ENCODE measurements around the gene MACROD2. TPM values are rescaled to one million over a fixed set of nuclear protein-coding genes. Genes with fewer than 3 reads are reported as not detected.
"Not testable (repeated sequence)": the region's sequence is repeated elsewhere in the genome, so short reads cannot be mapped to it uniquely, and the experiment has no call there.

The MACROD2 gene
- total and polyA plus RNA-seq, 11 donors, result 0.54 to 5.4 (median 2.4) TPM

DNA sequence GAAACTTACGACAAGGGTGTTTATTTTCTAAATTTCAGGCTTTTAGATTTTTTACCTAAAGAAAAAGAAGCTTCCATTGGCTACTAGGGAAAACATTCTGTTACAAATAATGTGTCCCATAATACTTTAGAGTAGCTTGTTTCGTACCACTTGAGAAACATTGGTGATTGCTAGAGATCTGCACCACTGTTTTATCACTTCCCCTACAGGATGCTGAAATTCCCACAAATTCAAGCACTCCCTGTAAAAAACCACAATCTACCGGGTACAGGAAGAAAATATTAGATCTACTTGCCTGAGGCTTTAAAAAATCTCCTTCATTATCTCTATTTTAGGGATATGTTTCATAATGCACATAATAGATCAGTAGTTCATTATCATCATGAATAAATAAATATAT lies 34.8 kb upstream of the MACROD2 start:
- ATAC-seq (no peak), DNase-seq (no peak)
- TF ChIP-seq, protein P1, sequence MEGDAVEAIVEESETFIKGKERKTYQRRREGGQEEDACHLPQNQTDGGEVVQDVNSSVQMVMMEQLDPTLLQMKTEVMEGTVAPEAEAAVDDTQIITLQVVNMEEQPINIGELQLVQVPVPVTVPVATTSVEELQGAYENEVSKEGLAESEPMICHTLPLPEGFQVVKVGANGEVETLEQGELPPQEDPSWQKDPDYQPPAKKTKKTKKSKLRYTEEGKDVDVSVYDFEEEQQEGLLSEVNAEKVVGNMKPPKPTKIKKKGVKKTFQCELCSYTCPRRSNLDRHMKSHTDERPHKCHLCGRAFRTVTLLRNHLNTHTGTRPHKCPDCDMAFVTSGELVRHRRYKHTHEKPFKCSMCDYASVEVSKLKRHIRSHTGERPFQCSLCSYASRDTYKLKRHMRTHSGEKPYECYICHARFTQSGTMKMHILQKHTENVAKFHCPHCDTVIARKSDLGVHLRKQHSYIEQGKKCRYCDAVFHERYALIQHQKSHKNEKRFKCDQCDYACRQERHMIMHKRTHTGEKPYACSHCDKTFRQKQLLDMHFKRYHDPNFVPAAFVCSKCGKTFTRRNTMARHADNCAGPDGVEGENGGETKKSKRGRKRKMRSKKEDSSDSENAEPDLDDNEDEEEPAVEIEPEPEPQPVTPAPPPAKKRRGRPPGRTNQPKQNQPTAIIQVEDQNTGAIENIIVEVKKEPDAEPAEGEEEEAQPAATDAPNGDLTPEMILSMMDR (IDR thresholded peaks at IDR 0.05), result no peak
- no peak for TF ChIP-seq POLR2A (IDR thresholded peaks at IDR 0.05)
- Histone ChIP-seq H3K36me3 (no peaks in the 10 kb centered on the region), H3K9me3 (no peaks in the 10 kb centered on the region), H3K4me1 (no peaks in the 10 kb centered on the region), H3K4me3 (no peak overlapping the region), H3K27me3 (no peaks in the 10 kb centered on the region), H3K27ac (no peak overlapping the region)
- 60 to 71% (median 66%) methylated on average over 3 of the region's 3 CpGs for WGBS, 4 donors
- intact Hi-C loops (cut with DNase I), result no loop called here

DNA sequence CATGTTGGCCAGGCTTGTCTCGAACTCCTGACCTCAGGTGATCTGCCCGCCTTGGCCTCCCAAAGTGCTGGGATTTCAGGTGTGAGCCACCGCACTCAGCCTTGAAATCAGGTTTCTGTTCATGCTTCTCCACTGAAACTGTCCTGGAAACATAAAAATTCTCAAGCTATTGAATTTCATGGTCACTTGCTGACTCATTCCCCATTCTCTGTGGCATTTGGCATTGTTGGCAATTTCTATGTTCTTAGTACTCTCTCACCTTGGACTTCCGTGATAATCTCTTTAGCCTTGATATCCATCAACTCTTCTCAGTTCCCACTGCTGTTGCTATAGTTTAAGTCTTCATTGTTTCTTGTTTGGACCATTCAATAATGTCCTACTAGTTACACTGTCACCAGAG lies 11.1 kb upstream of the MACROD2 start:
- TF ChIP-seq, protein P1 (IDR thresholded peaks at IDR 0.05), result no peak
- TF ChIP-seq POLR2A (IDR thresholded peaks at IDR 0.05), result no peak
- no peaks in the 10 kb centered on the region for H3K36me3 ChIP-seq
- no peak overlapping the region for H3K27ac ChIP-seq
- peaks cover 0 to 3% (median 0%) of the 10 kb centered on the region in 12 donors for H3K9me3 ChIP-seq
- H3K27me3 ChIP-seq, result no peaks in the 10 kb centered on the region
- intact Hi-C loops (cut with DNase I), result no loop called here
- no peak overlapping the region for H3K4me3 ChIP-seq
- 58 to 79% (median 71%) methylated on average over 4 of the region's 4 CpGs for WGBS, 4 donors
- no peaks in the 10 kb centered on the region for H3K4me1 ChIP-seq
- ATAC-seq, result no peak
- DNase-seq, result no peak

DNA sequence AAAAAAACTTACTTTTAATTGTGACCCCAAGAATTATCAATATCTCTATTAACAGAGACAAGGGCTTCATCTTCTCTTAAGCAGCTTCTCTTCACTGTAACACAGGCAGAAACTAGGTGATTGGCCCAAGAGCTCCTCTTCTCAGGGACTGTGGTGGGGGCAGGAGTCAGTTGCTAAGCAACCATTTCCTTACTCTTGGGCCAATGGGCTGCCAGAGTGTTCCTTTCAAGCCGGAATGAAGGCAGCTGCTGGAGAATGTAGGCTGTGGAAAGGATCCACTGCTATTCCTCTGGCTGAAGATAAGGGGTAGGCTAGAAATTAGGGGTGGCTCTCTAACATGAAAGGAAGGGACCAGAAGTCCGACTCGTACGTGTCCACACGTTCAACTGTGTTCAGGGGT lies 4.9 kb upstream of the MACROD2 start, which contains the start of gene SEL1L2:
Gene SEL1L2, minus strand, starts transcription at position 150 of the 400 bp plus-strand sequence. Its CDS starts 80 bp downstream, at position 70.
- Histone ChIP-seq H3K36me3 (no peaks in the 10 kb centered on the region), H3K27ac (no peak within 1 kb of the TSS), H3K4me1 (peaks cover 0 to 6% (median 0%) of the 10 kb centered on the region in 12 donors), H3K4me3 (no peak within 1 kb of the TSS), H3K27me3 (peaks cover 0 to 5% (median 0%) of the 10 kb centered on the region in 9 donors), H3K9me3 (peaks cover 0 to 29% (median 10%) of the 10 kb centered on the region in 12 donors)
- WGBS, 4 donors, result 10 to 31% (median 27%) methylated on average over 5 of the region's 5 CpGs
- intact Hi-C loops (cut with DNase I), result no loop called here
- ATAC-seq (no peak), DNase-seq (no peak)
- TF ChIP-seq POLR2A (IDR thresholded peaks at IDR 0.05), result no peak
- TF ChIP-seq, protein P1 (IDR thresholded peaks at IDR 0.05), result no peak

DNA sequence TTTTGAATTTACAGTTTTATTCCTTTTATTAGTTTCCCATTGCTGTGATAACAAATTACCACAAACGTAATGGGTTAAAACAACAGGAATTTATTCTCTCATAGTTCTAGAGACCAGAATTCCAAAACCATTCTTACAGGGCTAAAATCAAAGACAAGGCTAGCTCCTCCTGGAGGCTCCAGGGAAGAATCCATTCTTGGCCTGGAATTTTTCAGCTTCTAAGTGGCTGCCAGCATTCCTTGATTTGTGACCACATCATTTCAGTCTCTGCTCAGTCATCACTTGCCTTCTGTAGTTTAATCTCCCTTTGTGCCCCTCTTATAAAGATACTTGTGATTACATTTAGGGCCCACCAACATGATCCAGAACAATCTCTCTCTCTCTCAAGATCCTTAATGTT lies 4.0 kb upstream of the MACROD2 start:
- no peak for TF ChIP-seq POLR2A (IDR thresholded peaks at IDR 0.05)
- TF ChIP-seq, protein P1 (IDR thresholded peaks at IDR 0.05), result no peak

DNA sequence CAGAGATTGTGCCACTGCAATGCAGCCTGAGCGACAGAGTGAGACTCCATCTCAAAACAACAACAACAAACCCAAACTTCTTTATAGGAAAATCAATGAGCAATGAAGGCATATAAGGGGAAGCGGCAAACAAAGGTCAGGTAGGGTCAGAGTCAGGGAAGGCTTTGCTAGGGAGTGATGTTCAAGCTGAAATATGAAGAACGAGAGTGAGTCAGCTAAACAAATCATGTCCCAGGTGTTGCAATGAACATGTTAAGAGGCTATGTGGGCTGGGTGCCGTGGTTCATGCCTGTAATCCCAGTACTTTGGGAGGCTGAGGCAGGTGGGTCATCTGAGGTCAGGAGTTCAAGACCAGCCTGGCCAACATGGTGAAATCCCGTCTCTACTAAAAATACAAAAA lies 3.4 kb upstream of the MACROD2 start:
- H3K36me3 ChIP-seq; intact Hi-C loops (cut with DNase I); DNase-seq; H3K4me3 ChIP-seq; ATAC-seq; H3K27ac ChIP-seq: not testable (repeated sequence)
- 93 to 94% (median 94%) methylated on average over 5 of the region's 5 CpGs for WGBS, 4 donors
- peaks cover 0 to 16% (median 0%) of the 10 kb centered on the region in 12 donors for H3K4me1 ChIP-seq
- peaks cover 0 to 17% (median 0%) of the 10 kb centered on the region in 9 donors for H3K27me3 ChIP-seq
- peaks cover 0 to 29% (median 10%) of the 10 kb centered on the region in 12 donors for H3K9me3 ChIP-seq

More for the DNA sequence above, 4.0 kb upstream of the MACROD2 start:
- Histone ChIP-seq H3K9me3 (peaks cover 0 to 29% (median 10%) of the 10 kb centered on the region in 12 donors), H3K36me3 (no peaks in the 10 kb centered on the region), H3K4me3 (no peak overlapping the region), H3K27ac (no peak overlapping the region), H3K4me1 (peaks cover 0 to 15% (median 0%) of the 10 kb centered on the region in 12 donors), H3K27me3 (peaks cover 0 to 12% (median 0%) of the 10 kb centered on the region in 9 donors)
- ATAC-seq (no peak), DNase-seq (no peak)
- intact Hi-C loops (cut with DNase I), result no loop called here
- 79 to 90% (median 89%) methylated on average over 1 of the region's 1 CpG for WGBS, 4 donors
